RPMI8226 (cell line): ENCODE measurements around the gene USP17L21.
"Not testable (repeated sequence)": the region's sequence is repeated elsewhere in the genome, so short reads cannot be mapped to it uniquely, and the experiment has no call there.

ENCODE experiments used
- DNase-seq: peaks from one replicate; pipeline ENCODE4 v3.0.0-alpha.2; 2015

USP17L21 gene

GRCh38 chr4:9262572-9262971, at the start of gene USP17L21:
Gene USP17L21, plus strand, starts transcription at chr4:9262872. Its CDS starts 0 bp downstream, at chr4:9262872.
- not testable (repeated sequence) for DNase-seq

GRCh38 chr4:9214701-9215100, 48.0 kb upstream of the USP17L21 start:
- DNase-seq: not testable (repeated sequence)

GRCh38 chr4:9215105-9215504, 47.6 kb upstream of the USP17L21 start, which contains the start of gene USP17L11:
Gene USP17L11, plus strand, starts transcription at chr4:9215405. Its CDS starts 0 bp downstream, at chr4:9215405.
- DNase-seq: not testable (repeated sequence)

- not testable (repeated sequence) for DNase-seq
Observed at GRCh38 chr4:9219852-9220251, 42.8 kb upstream of the USP17L21 start, which contains the start of gene USP17L12. Gene USP17L12, plus strand, starts transcription at chr4:9220152. Its CDS starts 0 bp downstream, at chr4:9220152.

GRCh38 chr4:9224596-9224995, 38.1 kb upstream of the USP17L21 start, which contains the start of gene USP17L13:
Gene USP17L13, plus strand, starts transcription at chr4:9224896. Its CDS starts 0 bp downstream, at chr4:9224896.
- DNase-seq: not testable (repeated sequence)

- not testable (repeated sequence) for DNase-seq
Observed at GRCh38 chr4:9230249-9230648, 32.4 kb upstream of the USP17L21 start.

- not testable (repeated sequence) for DNase-seq
Observed at GRCh38 chr4:9234085-9234484, 28.6 kb upstream of the USP17L21 start, which contains the start of gene USP17L15. Gene USP17L15, plus strand, starts transcription at chr4:9234385. Its CDS starts 0 bp downstream, at chr4:9234385.

- DNase-seq: not testable (repeated sequence)
Observed at GRCh38 chr4:9238461-9238860, 24.2 kb upstream of the USP17L21 start.

GRCh38 chr4:9243579-9243978, 19.1 kb upstream of the USP17L21 start, which contains the start of gene USP17L17:
Gene USP17L17, plus strand, starts transcription at chr4:9243879. Its CDS starts 0 bp downstream, at chr4:9243879.
- not testable (repeated sequence) for DNase-seq

GRCh38 chr4:9247953-9248680, 14.6 kb upstream of the USP17L21 start, which contains the start of gene USP17L18:
Gene USP17L18, plus strand, starts transcription at chr4:9248630. Its CDS starts 0 bp downstream, at chr4:9248630.
- DNase-seq: not testable (repeated sequence)

- not testable (repeated sequence) for DNase-seq
Observed at GRCh38 chr4:9253078-9253477, 9.6 kb upstream of the USP17L21 start, which contains the start of gene USP17L19. Gene USP17L19, plus strand, starts transcription at chr4:9253378. Its CDS starts 0 bp downstream, at chr4:9253378.

GRCh38 chr4:9257824-9258223, 4.8 kb upstream of the USP17L21 start, which contains the start of gene USP17L20:
Gene USP17L20, plus strand, starts transcription at chr4:9258124. Its CDS starts 0 bp downstream, at chr4:9258124.
- not testable (repeated sequence) for DNase-seq

- not testable (repeated sequence) for DNase-seq
Observed at GRCh38 chr4:9267319-9267718, 4.6 kb downstream of the USP17L21 start, which contains the start of gene USP17L22. Gene USP17L22, plus strand, starts transcription at chr4:9267619. Its CDS starts 0 bp downstream, at chr4:9267619.

- not testable (repeated sequence) for DNase-seq
Observed at GRCh38 chr4:9271719-9272118, 9.0 kb downstream of the USP17L21 start.
